Neutrophil (primary cell): ENCODE data around the gene STK31.
A peak's percentile ranks its signal among the peaks of the same experiment; 100 is the strongest.

Experiments
- H3K27ac ChIP-seq: fragments of 200-600 bp; sonication (generic); 2 replicates; pipeline ENCODE4 v1.5.1; 2016; ENCODE audit warnings: mild to moderate bottlenecking, moderate library complexity
- H3K27me3 ChIP-seq: fragments of 200-600 bp; sonication (generic); 2 replicates; pipeline ENCODE4 v1.6.0; 2016; ENCODE audit warnings: mild to moderate bottlenecking
- H3K36me3 ChIP-seq: fragments of 200-600 bp; sonication (generic); 2 replicates; pipeline ENCODE4 v1.5.1; 2017
- H3K4me1 ChIP-seq, 2 experiments: fragments of 200-600 bp in 1 of 2; sonication (generic) in 1 of 2; 1 replicate in 1 of 2; 2 replicates in 1 of 2; pipeline versions ENCODE4 v1.5.1 to v1.6.1; 2013 to 2016; ENCODE audit warnings: low read depth in 1 of 2, low read length in 1 of 2, mild to moderate bottlenecking in 1 of 2, moderate library complexity in 1 of 2; ENCODE audit not compliant: control insufficient read depth in 1 of 2, insufficient read depth in 1 of 2
- H3K4me3 ChIP-seq, 2 experiments: fragments of 200-600 bp in 1 of 2; sonication (generic) in 1 of 2; 1 replicate in 1 of 2; 2 replicates in 1 of 2; pipeline ENCODE4 v1.5.1; 2013 to 2016; ENCODE audit warnings: low read depth in 1 of 2, low read length in 1 of 2, mild to moderate bottlenecking in 1 of 2, moderate library complexity in 1 of 2
- H3K9me3 ChIP-seq: fragments of 200-600 bp; sonication (generic); 2 replicates; pipeline ENCODE4 v1.5.1; 2016
- CTCF ChIP-seq: fragments of 200-600 bp; sonication (generic); IDR thresholded peaks from 2 replicates; pipeline ENCODE4 v1.5.1; 2016; ENCODE audit warnings: antibody characterized with exemption

STK31 gene

GRCh38 chr7:23709081-23709750 lies 803 bp upstream of the STK31 start:
- no peak overlapping the region for H3K27ac ChIP-seq
- H3K4me3 ChIP-seq: no peak overlapping the region
- TF ChIP-seq CTCF: no peak
- no peaks in the 10 kb centered on the region for H3K9me3 ChIP-seq
- peaks cover 7% of the 10 kb centered on the region for H3K36me3 ChIP-seq
- no peaks in the 10 kb centered on the region for H3K4me1 ChIP-seq
- no peaks in the 10 kb centered on the region for H3K27me3 ChIP-seq

GRCh38 chr7:23712368-23713284 lies 2.6 kb downstream of the STK31 start:
- no peaks in the 10 kb centered on the region for H3K36me3 ChIP-seq
- no peaks in the 10 kb centered on the region for H3K9me3 ChIP-seq
- H3K27ac ChIP-seq: no peak overlapping the region
- peak; percentile 59 for TF ChIP-seq CTCF
- H3K4me1 ChIP-seq: no peaks in the 10 kb centered on the region
- H3K4me3 ChIP-seq: no peak overlapping the region
- no peaks in the 10 kb centered on the region for H3K27me3 ChIP-seq

GRCh38 chr7:23713285-23714149 lies 3.5 kb downstream of the STK31 start:
- Histone ChIP-seq H3K27ac (no peak overlapping the region), H3K27me3 (no peaks in the 10 kb centered on the region), H3K36me3 (no peaks in the 10 kb centered on the region), H3K9me3 (no peaks in the 10 kb centered on the region), H3K4me1 (no peaks in the 10 kb centered on the region), H3K4me3 (no peak overlapping the region)
- no peak for TF ChIP-seq CTCF

- H3K36me3 ChIP-seq: no peaks in the 10 kb centered on the region
- no peak overlapping the region for H3K4me3 ChIP-seq
- no peaks in the 10 kb centered on the region for H3K27me3 ChIP-seq
- H3K27ac ChIP-seq: no peak overlapping the region
- H3K4me1 ChIP-seq: no peaks in the 10 kb centered on the region
- H3K9me3 ChIP-seq: no peaks in the 10 kb centered on the region
- TF ChIP-seq CTCF: no peak
Observed at GRCh38 chr7:23714150-23714464, 4.1 kb downstream of the STK31 start.

- no peak for TF ChIP-seq CTCF
- Histone ChIP-seq H3K4me1 (no peaks in the 10 kb centered on the region), H3K27ac (no peak overlapping the region), H3K36me3 (no peaks in the 10 kb centered on the region), H3K9me3 (no peaks in the 10 kb centered on the region), H3K27me3 (no peaks in the 10 kb centered on the region), H3K4me3 (no peak overlapping the region)
Observed at GRCh38 chr7:23714579-23714978, 4.6 kb downstream of the STK31 start.
